Adrenal gland (tissue), 19 donors: ENCODE results near the gene INO80. TPM values are rescaled to one million over a fixed set of nuclear protein-coding genes. Genes with fewer than 3 reads are reported as not detected.
A peak's percentile ranks its signal among the peaks of the same experiment; 100 is the strongest.

Source experiments
- DNase-seq, 7 donors: peaks; one replicate each; pipeline ENCODE4 v3.0.0-alpha.2; 2019 to 2020
- H3K27ac ChIP-seq, 5 donors: fragments of 200-600 bp; sonication (generic) in 4 of 5; 1 replicate in 3 of 5; 2 replicates in 2 of 5; pipeline versions ENCODE4 v1.5.1 to v1.8.0; 2016 to 2020; ENCODE audit warnings: mild to moderate bottlenecking in 1 of 5
- H3K27me3 ChIP-seq: fragments of 200-600 bp; 2 replicates; pipeline ENCODE4 v1.8.0; 2021
- H3K36me3 ChIP-seq, 2 donors: fragments of 200-600 bp; replicated peaks in 1 of 2; 1 replicate in 1 of 2; 2 replicates in 1 of 2; pipeline versions ENCODE4 v1.5.1 to v1.8.0; 2018 to 2022
- H3K4me1 ChIP-seq, 2 donors: fragments of 200-600 bp; replicated peaks in 1 of 2; 1 replicate in 1 of 2; 2 replicates in 1 of 2; pipeline versions ENCODE4 v1.5.1 to v1.8.0; 2018 to 2021
- H3K4me3 ChIP-seq, 4 donors: fragments of 200-600 bp; sonication (generic) in 3 of 4; one replicate each; pipeline ENCODE4 v1.5.1; 2016 to 2018
- H3K9me3 ChIP-seq, 3 donors: fragments of 200-600 bp; sonication (generic) in 1 of 3; replicated peaks in 1 of 3; 1 replicate in 2 of 3; 2 replicates in 1 of 3; pipeline versions ENCODE4 v1.5.1 to v1.8.0; 2016 to 2021
- POLR2A ChIP-seq, 2 donors: fragments of 450-650 bp; IDR thresholded peaks; one replicate each; pipeline ENCODE4 v1.6.1; 2017; ENCODE audit warnings: antibody characterized with exemption in 2 of 2, mild to moderate bottlenecking in 2 of 2, moderate library complexity in 1 of 2
- WGBS, 4 donors: extraction: QIAGEN DNeasy Blood & Tissue Kit in 2 of 4; methylation state at CpG; one replicate each; pipeline versions ENCODE4 v1.1.5 to v1.1.7; 2013 to 2017; 5-methylcytosine and 5-hydroxymethylcytosine counted together
- intact Hi-C, 2 donors: fragments of 100-400 bp; cut with DNase I; formaldehyde crosslinking; loops; one replicate each; pipeline versions ENCODE4 v1.14.1 to v1.15.0; 2022 to 2023
- long read RNA-seq, 10 donors: library from polyadenylated mRNA in 3 of 10; unstranded in 2 of 10; stranded (forward) in 1 of 10; transcript quantifications; one replicate each; pipeline ENCODE4 v2.0.0 and lab custom pipeline, GENCODE V29; 2021 to 2026
- polyA plus RNA-seq, 3 donors: library from polyadenylated mRNA; stranded (reverse); fragments of 200-250 nt in 2 of 3; fragments of 350-450 nt in 1 of 3; fragmentation: Illumina TruSeq in 1 of 3; extraction: RNeasy Lipid Tissue Mini Kit (QIAGEN cat#74804) in 1 of 3; gene quantifications; one replicate each; pipeline ENCODE4 v1.2.3, GENCODE V29; 2013 to 2014
- total RNA-seq, 9 donors: library from RNA; depleted of rRNA in 4 of 9; stranded (reverse); fragments of >200 nt in 4 of 9; fragments of 120-200 nt in 1 of 9; fragmentation: NEBNext Ultra II Directional in 1 of 9; extraction: Animal tissue kit (Norgen Biotek cat#: 25700) in 1 of 9; gene quantifications; one replicate each; pipeline versions ENCODE4 v1.1.0 to v1.2.4, GENCODE V29; 2013 to 2023
- TF ChIP-seq, protein P1 (sequence below), 6 experiments: fragments of 450-650 bp in 4 of 6; fragments of 200-600 bp in 2 of 6; sonication (generic) in 1 of 6; IDR thresholded peaks; 1 replicate in 5 of 6; 2 replicates in 1 of 6; pipeline versions ENCODE4 v1.5.1 to v1.8.0; 2016 to 2021; ENCODE audit warnings: antibody characterized with exemption in 6 of 6, mild to moderate bottlenecking in 2 of 6, moderate library complexity in 1 of 6
- donor health status: healthy with polysubstance abuse.
- donor health status: Bipolar disorder and iron deficiency.
- donor health status: DM: yes; HTN: yes; CAD: no.
- donor health status: DM: no; HTN: no; CAD: no.
- donor health status: DM: no; HTN: no; CAD: no.
- donor health status: DM: yes; HTN: yes; CAD: no.

The INO80 gene, protein sequence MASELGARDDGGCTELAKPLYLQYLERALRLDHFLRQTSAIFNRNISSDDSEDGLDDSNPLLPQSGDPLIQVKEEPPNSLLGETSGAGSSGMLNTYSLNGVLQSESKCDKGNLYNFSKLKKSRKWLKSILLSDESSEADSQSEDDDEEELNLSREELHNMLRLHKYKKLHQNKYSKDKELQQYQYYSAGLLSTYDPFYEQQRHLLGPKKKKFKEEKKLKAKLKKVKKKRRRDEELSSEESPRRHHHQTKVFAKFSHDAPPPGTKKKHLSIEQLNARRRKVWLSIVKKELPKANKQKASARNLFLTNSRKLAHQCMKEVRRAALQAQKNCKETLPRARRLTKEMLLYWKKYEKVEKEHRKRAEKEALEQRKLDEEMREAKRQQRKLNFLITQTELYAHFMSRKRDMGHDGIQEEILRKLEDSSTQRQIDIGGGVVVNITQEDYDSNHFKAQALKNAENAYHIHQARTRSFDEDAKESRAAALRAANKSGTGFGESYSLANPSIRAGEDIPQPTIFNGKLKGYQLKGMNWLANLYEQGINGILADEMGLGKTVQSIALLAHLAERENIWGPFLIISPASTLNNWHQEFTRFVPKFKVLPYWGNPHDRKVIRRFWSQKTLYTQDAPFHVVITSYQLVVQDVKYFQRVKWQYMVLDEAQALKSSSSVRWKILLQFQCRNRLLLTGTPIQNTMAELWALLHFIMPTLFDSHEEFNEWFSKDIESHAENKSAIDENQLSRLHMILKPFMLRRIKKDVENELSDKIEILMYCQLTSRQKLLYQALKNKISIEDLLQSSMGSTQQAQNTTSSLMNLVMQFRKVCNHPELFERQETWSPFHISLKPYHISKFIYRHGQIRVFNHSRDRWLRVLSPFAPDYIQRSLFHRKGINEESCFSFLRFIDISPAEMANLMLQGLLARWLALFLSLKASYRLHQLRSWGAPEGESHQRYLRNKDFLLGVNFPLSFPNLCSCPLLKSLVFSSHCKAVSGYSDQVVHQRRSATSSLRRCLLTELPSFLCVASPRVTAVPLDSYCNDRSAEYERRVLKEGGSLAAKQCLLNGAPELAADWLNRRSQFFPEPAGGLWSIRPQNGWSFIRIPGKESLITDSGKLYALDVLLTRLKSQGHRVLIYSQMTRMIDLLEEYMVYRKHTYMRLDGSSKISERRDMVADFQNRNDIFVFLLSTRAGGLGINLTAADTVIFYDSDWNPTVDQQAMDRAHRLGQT (N-terminal part only)
- total RNA-seq = 10 to 100 TPM; 16.7 to 25.0 (median 17.9) TPM
- polyA plus RNA-seq = 10 to 100 TPM in 1 of 3 donors, 1 to 10 TPM in 2; 5.4 to 20.6 (median 5.9) TPM
- long read RNA-seq, donor 1 = 0 reads
- long read RNA-seq, donor 2, partial matches to known transcripts = 0 of 2 reads
- long read RNA-seq, donor 2, other reads (novel, unspliced or antisense) = 0 of 2 reads
- long read RNA-seq, donor 3 = 0 reads
- long read RNA-seq, donor 4, partial matches to known transcripts = 2 of 8 reads
- long read RNA-seq, donor 4, other reads (novel, unspliced or antisense) = 4 of 8 reads
- long read RNA-seq, donor 5, full-length matches to known transcripts = 12 of 18 reads
- long read RNA-seq, donor 5, partial matches to known transcripts = 3 of 18 reads
- long read RNA-seq, donor 5, other reads (novel, unspliced or antisense) = 3 of 18 reads
- long read RNA-seq, donor 6, partial matches to known transcripts = 0 of 2 reads
- long read RNA-seq, donor 6, other reads (novel, unspliced or antisense) = 1 of 2 reads
- long read RNA-seq, donor 7 = 0 reads
- long read RNA-seq, donor 8 = 0 reads
- long read RNA-seq, donor 9 = 0 reads
- long read RNA-seq, donor 10 = 0 reads

DNA sequence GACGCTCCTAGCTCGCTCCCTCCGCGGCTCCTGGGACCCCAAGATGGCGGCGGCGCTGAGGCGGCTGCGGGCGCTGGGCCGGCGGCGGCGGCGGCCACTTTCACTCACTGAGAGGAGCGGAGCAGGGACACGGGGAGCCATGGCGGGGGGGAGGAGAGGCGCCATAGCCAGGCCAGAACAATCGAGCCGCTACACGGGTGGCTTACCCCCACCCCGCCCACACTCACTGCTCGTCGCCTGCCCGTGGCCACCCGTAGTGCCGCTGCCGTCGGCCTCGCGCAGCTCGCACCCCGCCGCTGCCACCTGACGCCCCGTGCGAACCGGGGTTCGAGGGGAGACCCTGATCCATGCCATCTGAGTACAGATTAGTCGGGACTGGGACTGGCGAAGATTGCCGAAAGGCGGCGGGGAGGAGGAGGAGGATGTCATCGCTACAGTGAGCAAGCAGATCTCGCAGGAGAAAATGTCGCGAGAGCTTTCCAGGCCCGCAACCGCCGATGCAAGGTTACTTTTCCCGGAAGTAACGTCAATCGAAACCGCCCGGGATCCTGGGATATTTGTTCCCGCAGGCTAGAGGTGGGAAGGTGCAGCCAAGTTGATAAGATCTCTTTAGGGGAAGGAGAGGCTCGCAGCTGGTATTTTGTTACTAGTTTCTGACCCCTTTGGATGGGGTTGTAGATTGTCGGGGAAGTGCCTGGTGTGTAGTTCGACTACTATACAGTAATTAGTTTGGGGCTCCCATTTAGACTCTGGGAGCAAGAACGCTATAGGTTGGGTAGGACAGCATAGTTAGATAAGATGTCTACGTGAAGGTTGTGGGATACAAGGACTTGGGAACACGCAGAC is at the start of gene INO80:
INO80 (minus strand) TSS at position 165 of the 846 bp plus-strand sequence. CDS start 19,970 bp downstream, outside the sequence.
- peak; percentile 99 to 100 (median 99) for DNase-seq
- Histone ChIP-seq H3K27me3 (no peaks in the 10 kb centered on the region), H3K9me3 (no peaks in the 10 kb centered on the region), H3K36me3 (peaks cover 0 to 5% of the 10 kb centered on the region in 2 donors), H3K27ac (peak within 1 kb of the TSS; percentile 97 to 100 (median 100)), H3K4me3 (peak within 1 kb of the TSS; percentile 90 to 100 (median 94)), H3K4me1 (peaks cover 11 to 15% of the 10 kb centered on the region in 2 donors)
- WGBS, 4 donors = 0 to 2% (median 1%) methylated on average over 24 to 64 of the region's 64 CpGs
- intact Hi-C loops = no loop called here
- TF ChIP-seq, protein P1, sequence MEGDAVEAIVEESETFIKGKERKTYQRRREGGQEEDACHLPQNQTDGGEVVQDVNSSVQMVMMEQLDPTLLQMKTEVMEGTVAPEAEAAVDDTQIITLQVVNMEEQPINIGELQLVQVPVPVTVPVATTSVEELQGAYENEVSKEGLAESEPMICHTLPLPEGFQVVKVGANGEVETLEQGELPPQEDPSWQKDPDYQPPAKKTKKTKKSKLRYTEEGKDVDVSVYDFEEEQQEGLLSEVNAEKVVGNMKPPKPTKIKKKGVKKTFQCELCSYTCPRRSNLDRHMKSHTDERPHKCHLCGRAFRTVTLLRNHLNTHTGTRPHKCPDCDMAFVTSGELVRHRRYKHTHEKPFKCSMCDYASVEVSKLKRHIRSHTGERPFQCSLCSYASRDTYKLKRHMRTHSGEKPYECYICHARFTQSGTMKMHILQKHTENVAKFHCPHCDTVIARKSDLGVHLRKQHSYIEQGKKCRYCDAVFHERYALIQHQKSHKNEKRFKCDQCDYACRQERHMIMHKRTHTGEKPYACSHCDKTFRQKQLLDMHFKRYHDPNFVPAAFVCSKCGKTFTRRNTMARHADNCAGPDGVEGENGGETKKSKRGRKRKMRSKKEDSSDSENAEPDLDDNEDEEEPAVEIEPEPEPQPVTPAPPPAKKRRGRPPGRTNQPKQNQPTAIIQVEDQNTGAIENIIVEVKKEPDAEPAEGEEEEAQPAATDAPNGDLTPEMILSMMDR (IDR thresholded peaks at IDR 0.05) = peak in 1 of 6 experiments; percentile 20
- peak; percentile 64 to 91 for TF ChIP-seq POLR2A (IDR thresholded peaks at IDR 0.05)

DNA sequence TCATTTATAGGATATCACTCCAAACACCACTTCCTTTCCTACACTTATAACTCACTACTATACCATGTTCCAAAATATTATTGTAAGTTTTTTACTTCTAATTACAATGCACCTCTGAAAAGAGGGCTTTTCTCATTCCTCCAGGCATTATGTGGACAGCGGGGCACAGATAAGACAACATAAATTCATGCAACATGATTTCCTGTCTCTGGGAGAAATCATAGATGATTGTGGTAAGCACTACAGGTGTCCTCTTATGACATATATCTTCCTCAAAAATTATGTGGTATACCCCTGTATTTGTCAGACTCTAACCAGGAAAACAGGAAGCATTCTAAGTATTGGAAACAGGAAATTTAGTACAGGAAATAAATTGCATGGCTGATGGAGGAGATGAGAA is 45.7 kb upstream of the INO80 start:
- DNase-seq = no peak
- WGBS, 4 donors = 55 to 77% (median 62%) methylated on average over 1 of the region's 1 CpG
- Histone ChIP-seq H3K27me3 (no peaks in the 10 kb centered on the region), H3K9me3 (no peaks in the 10 kb centered on the region), H3K4me1 (no peaks in the 10 kb centered on the region), H3K4me3 (no peak overlapping the region), H3K27ac (no peak overlapping the region), H3K36me3 (no peaks in the 10 kb centered on the region)
- TF ChIP-seq, protein P1 (IDR thresholded peaks at IDR 0.05) = no peak
- intact Hi-C loops = no loop called here

DNA sequence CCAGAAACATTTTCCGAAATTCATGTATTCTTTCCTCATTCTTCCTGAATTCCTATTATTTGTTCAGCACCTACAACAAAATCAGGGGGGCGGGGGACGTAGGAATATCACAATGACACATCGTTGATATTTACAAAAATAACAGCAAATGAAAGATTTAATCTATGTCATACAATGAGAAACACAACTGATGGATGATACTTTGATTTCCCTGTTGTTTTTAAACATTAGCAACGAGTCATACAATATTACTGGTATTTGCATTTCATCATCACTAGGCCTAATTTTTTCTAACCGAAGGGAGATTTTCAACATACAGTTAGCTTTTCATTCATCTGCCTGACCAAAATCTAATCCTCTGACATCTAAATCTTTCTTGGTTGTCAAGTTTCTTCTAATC is 45.3 kb upstream of the INO80 start:
- TF ChIP-seq, protein P1 (IDR thresholded peaks at IDR 0.05) = no peak
- intact Hi-C loops = no loop called here
- WGBS, 4 donors = 63 to 79% (median 70%) methylated on average over 6 of the region's 6 CpGs
- Histone ChIP-seq H3K4me3 (no peak overlapping the region), H3K27me3 (no peaks in the 10 kb centered on the region), H3K4me1 (no peaks in the 10 kb centered on the region), H3K9me3 (no peaks in the 10 kb centered on the region), H3K36me3 (no peaks in the 10 kb centered on the region), H3K27ac (no peak overlapping the region)
- no peak for DNase-seq
